Measurements from ENCODE around the gene PACSIN2.

PACSIN2 gene

GRCh38 chr22:42820045-42820763 lies 194.7 kb downstream of the PACSIN2 start:
- POLR2A ChIA-PET = no interaction called here
- no peak for TF ChIP-seq CTCF (IDR thresholded peaks at IDR 0.05; ENCODE audit: control extremely low read depth, extremely low read depth, low read depth, missing control alignments)
- CTCF ChIA-PET = interaction anchor here (1.4 to 2.9 kb wide), 3 partner anchors 9 to 14 kb away, joined by 3 to 7 read pairs (median 7); no protein-coding TSS in a partner anchor
- no peak for DNase-seq (ENCODE audit: extremely low spot score)

Data from GM10248 (cell line).